ENCODE data around the gene NOTCH3. TPM values are rescaled to one million over a fixed set of nuclear protein-coding genes. Genes with fewer than 3 reads are reported as not detected.

The NOTCH3 gene
- total RNA-seq, 1 experiment from 2014 or later, result 21.5 TPM

- no peaks in the 10 kb centered on the region; the same call in 1 of the 2 replicates for H3K36me3 ChIP-seq (ENCODE audit: low read depth, low read length)
- CTCF ChIA-PET, result interaction anchor here (0.6 kb wide), 1 partner anchor 163 kb away, joined by 5 read pairs; no protein-coding TSS in a partner anchor
- peak; percentile 86 for DNase-seq
- H3K4me2 ChIP-seq (ENCODE audit: low read length), result peak overlapping the region; percentile 80
- H3K27ac ChIP-seq (ENCODE audit: low read length), result no peak overlapping the region
- no peaks in the 10 kb centered on the region for H3K9me2 ChIP-seq (replicated peaks; ENCODE audit: low read length)
- no TSS peak for BruUV-seq (replicated peaks)
- H3K4me3 ChIP-seq (ENCODE audit: low read length), result peak overlapping the region; percentile 49; the same call in 1 of the 2 replicates
- H3F3A ChIP-seq (ENCODE audit: low read length, unreplicated experiment), result no peaks in the 10 kb centered on the region
- no peak overlapping the region for H3K9ac ChIP-seq (ENCODE audit: low read length)
- peak; percentile 87 for ATAC-seq
- H4K20me1 ChIP-seq (ENCODE audit: low read length), result no peaks in the 10 kb centered on the region
- peak overlapping the region; percentile 67 for H2AFZ ChIP-seq (ENCODE audit: low read length)
- TF ChIP-seq EZH2phosphoT487 (IDR thresholded peaks at IDR 0.05; ENCODE audit: borderline replicate concordance, low read length), result no peak
- peak; percentile 84 for TF ChIP-seq CTCF (conservative IDR thresholded peaks at IDR 0.05; ENCODE audit: low read depth, low read length)
- no peaks in the 10 kb centered on the region for H3K9me3 ChIP-seq (ENCODE audit: low read length)
- no peaks in the 10 kb centered on the region for H3K27me3 ChIP-seq (ENCODE audit: low read length)
- intact Hi-C loops (cut with micrococcal nuclease), result loop anchor here (1.0 to 5.0 kb wide), 2 partner anchors 55 to 379 kb away; partner anchors contain the start of gene EPHX3
- POLR2A ChIA-PET (ENCODE audit: unreplicated experiment), result no interaction called here
- no peaks in the 10 kb centered on the region for H3K79me2 ChIP-seq (ENCODE audit: low read length)
- no peaks in the 10 kb centered on the region; the same call in 1 of the 2 replicates for H3K4me1 ChIP-seq (ENCODE audit: insufficient read depth, low read length)
These were observed 23.3 kb downstream of the NOTCH3 start for GRCh38 chr19:15177269-15178116.

- CTCF ChIA-PET, result no interaction called here
- no peaks in the 10 kb centered on the region for H3K79me2 ChIP-seq (ENCODE audit: low read length)
- H3F3A ChIP-seq (ENCODE audit: low read length, unreplicated experiment), result no peaks in the 10 kb centered on the region
- no peak overlapping the region for H2AFZ ChIP-seq (ENCODE audit: low read length)
- no peaks in the 10 kb centered on the region for H3K27me3 ChIP-seq (ENCODE audit: low read length)
- no peak overlapping the region for H3K4me3 ChIP-seq (ENCODE audit: low read length)
- no peaks in the 10 kb centered on the region; the same call in 1 of the 2 replicates for H3K4me1 ChIP-seq (ENCODE audit: insufficient read depth, low read length)
- DNase-seq (no peak), ATAC-seq (no peak)
- POLR2A ChIA-PET (ENCODE audit: unreplicated experiment), result no interaction called here
- intact Hi-C loops (cut with micrococcal nuclease), result loop anchor here (5.0 kb wide), 1 partner anchor 57 kb away; the partner anchor contains the start of gene EPHX3
- H3K36me3 ChIP-seq (ENCODE audit: low read depth, low read length), result no peaks in the 10 kb centered on the region; the same call in 1 of the 2 replicates
- no peak overlapping the region for H3K9ac ChIP-seq (ENCODE audit: low read length)
- no peaks in the 10 kb centered on the region for H4K20me1 ChIP-seq (ENCODE audit: low read length)
- no peak overlapping the region for H3K4me2 ChIP-seq (ENCODE audit: low read length)
- H3K9me3 ChIP-seq (ENCODE audit: low read length), result no peaks in the 10 kb centered on the region
- BruUV-seq (replicated peaks), result no TSS peak
- TF ChIP-seq EZH2phosphoT487 (IDR thresholded peaks at IDR 0.05; ENCODE audit: borderline replicate concordance, low read length) (no peak), CTCF (conservative IDR thresholded peaks at IDR 0.05; ENCODE audit: low read depth, low read length) (no peak), EZH2 (IDR thresholded peaks at IDR 0.05; ENCODE audit: low read length, unreplicated experiment) (no peak)
- no peaks in the 10 kb centered on the region for H3K9me2 ChIP-seq (replicated peaks; ENCODE audit: low read length)
- no peak overlapping the region for H3K27ac ChIP-seq (ENCODE audit: low read length)
These were observed 25.2 kb downstream of the NOTCH3 start for GRCh38 chr19:15175609-15176008.

All from PC-3 (cell line).